HG02870 (cell line): ENCODE results near the gene RTRAF.

Experiments used
- ATAC-seq: cut with Tn5 transposase; IDR thresholded peaks from one replicate; pipeline ENCODE4 v1.9.1; 2021; ENCODE audit warnings: mild to moderate bottlenecking, moderate library complexity; ENCODE audit not compliant: unreplicated experiment

RTRAF gene

DNA sequence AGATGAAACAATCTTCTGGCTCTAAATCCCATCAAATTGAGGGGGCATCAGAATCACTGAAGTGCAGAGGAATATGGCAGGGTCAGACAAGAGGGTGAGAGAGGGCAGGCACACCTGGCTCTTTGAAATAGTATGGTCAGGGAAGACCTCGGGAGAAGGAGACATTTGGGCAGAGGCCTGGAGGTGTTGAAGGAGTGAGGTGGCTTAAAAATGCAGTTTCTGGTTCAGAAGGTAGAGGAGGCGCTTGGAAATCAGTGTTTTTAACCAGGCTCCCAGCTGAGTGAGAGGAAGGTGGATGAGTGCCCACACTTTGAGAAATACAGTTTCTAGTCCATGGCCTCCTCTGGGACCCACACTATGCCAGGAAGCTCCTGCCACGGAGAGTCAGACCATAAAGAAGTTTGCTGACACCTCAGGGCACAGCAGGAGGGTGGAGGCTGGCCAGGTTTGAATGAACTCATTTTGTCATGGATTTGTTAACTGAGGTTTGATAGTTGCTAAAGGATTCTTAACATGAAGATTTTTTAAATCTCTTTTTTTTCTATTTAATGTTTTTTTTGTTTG lies 59.4 kb downstream of the RTRAF start:
- ATAC-seq, result no peak

DNA sequence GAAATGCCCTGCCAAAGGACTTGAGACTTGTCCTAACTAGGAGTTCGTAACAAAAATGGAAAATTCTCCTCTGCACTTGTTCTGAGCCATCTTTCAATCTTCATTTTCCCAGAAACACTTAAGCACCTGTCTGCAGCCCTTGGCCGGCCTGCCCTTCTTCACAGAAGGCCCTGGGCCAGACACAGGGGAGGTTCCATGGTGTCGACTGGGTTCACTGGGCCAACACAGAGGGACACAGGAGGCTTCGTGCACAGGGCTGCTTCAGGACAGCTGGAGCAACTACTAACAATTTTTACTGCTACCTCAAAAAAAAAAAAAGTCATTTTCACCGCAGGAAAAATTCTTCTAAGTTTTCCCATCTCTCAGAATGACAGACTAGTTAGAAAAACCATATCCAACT lies 59.9 kb downstream of the RTRAF start:
- ATAC-seq, result no peak

DNA sequence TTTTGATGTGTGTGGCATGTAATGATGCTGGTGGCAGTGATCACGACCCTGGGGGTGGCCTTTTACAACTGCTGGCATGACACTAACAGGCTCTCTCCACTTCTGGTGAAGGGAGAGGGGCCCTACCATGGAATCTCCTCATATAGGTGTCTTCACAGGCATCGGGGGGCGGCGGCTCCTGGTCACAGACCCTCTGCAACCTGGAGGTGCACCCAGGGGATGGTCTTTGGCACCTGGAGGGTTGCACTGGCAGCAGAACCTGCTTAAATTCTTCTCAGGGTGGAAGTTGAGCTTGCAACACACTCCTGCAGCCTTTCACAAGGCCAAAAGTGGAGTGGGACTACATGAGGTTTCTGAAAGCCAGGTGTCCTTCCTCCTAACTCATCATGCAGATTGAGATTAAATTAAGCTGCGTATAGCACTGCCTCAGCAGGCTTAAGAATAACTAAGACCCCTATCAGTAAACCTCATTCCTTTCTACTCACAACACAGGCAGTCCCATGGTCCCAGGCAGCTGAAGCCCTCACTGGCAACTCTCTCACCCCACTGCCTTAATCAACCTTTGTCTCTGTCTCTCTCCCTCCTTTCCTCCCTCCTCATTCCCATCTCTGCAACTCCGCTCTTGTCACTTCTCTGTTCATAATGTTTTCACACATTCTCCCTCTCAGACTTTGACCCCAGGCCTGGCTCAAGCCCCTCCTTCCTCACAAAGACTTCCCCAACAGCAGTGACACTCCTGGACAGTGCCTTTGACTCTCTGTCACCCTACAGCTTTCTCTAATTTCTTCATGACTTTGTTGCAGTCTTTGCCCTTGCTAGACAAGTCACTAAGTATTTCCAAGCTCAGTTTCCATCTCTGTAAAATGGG lies 60.6 kb downstream of the RTRAF start:
- ATAC-seq, result no peak

DNA sequence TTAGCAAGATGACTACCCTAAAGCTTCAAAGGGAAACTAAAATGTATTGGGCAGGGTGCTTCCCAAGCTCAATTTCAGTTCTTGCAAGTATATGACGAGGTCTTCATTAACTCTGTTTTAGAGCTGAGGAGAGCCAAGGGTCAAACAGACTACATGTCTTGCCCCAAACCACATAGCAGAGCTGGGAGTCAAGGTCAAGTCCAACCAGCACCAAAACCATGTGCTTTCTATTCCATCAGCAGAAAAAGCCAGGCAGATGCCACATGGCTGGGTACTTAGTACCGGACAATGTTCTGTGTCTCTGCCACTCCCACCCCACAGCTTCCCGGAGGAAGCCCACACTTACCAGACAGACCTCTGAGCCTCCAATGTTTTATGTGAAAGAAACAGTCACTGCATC lies 61.9 kb downstream of the RTRAF start:
- no peak for ATAC-seq

DNA sequence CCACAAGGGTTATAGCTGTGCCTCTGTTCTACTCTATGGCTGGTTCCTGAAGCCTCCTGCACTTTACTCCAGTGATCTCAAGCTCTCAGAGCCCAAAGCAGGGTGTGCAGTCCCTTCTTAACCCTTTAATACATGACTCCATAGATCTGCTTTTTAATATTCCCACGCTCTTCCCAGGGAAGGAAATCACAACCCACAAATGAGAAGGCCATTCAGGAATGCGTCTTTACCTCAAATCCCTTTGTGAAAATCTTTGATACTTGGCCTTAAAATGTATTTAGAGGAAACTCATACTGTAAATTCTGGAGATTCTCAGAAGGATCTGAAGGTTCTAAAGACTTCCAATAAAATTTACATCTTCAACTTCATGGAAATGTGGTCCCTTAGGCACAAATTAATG lies 62.5 kb downstream of the RTRAF start:
- ATAC-seq, result no peak

- no peak for ATAC-seq
These were observed 63.1 kb downstream of the RTRAF start for GRCh38 chr14:52052288-52052943.

GRCh38 chr14:52053044-52053443 lies 63.7 kb downstream of the RTRAF start:
- no peak for ATAC-seq

DNA sequence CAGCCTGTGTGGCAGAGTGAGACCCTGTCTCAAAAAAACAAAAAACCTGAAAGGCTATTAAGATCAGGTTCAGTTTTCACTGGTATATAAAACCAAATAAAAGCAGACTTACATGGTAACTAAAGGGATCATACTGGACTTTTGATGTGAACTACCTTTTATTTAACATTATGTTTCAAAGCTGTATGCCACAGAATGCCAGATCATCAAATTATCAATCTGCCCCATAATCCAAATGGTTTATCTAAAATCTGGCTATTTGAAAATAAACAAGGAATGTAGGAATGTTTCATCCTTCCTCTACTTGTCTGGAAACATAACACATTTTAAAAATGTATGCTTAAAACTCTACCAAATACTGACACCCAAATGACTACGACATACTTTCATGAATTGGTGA lies 65.3 kb downstream of the RTRAF start:
- no peak for ATAC-seq

GRCh38 chr14:52055167-52055566 lies 65.8 kb downstream of the RTRAF start:
- no peak for ATAC-seq

DNA sequence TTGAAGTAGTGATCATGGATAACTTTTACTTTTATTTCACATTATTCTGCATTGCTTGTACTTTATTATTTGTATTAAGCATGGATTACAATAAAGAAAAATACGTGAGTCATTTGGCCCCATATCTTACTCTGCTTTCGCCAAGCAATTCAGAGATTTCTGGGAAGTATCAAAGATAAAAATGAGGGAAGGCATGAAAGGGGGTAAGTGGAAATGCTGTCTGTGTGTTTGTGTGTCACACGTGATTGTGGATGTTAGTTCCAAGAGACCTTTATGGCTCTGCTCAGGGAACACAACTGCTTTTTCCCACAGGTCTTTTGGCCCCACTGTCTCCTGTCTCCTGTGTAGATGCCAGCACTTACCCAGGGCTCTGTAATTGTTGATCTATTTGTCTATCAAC lies 69.0 kb downstream of the RTRAF start:
- ATAC-seq, result no peak

DNA sequence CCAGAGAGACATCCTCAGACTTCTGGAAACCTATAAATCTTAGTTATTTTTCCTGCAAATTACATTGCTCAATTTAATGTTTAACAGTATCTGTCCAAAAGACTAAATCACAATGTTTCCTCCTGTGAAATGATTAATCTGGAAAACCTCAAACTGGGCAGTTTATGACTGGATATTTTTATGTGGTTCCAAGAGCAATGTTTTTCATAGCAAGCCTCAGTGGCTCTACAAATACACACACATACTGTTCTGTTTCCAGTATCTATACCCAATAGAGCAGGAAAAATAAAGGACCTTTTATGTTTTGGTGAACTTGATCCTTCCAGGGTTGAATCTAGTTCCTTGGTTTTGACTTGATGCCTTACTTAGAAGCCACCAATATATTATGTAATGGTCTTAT lies 70.3 kb downstream of the RTRAF start:
- ATAC-seq, result no peak

DNA sequence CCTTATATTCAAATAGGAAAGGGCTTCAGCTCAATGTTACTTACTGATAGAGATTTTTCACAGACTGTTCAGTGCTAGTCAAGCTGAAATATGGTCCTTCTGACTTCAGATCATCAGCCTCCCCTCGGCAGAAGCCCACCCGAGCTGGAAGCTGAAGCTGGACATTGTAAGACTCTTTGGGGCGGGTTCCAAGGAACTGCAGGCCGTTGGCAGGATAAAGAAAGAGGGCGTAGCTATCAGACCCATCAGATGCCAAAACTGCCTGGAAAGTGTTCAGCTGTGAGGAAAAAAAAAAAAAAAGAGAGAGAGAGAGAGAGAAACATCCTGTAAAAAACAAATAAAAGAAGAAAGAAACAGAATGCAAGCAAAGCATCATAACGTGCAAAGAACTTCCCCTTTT lies 70.7 kb downstream of the RTRAF start:
- ATAC-seq, result no peak
